H9 (cell line): ENCODE measurements around the gene BLOC1S6. TPM values are rescaled to one million over a fixed set of nuclear protein-coding genes. Genes with fewer than 3 reads are reported as not detected.

Experiments
- DNase-seq: peaks from one replicate; pipeline ENCODE4 v3.0.0-alpha.2; 2017
- H2AFZ ChIP-seq: one replicate; pipeline ENCODE4 v1.6.1; 2013; ENCODE audit warnings: mild to moderate bottlenecking, low read length, control low read depth, moderate library complexity
- H2AK5ac ChIP-seq: 2 replicates; pipeline ENCODE4 v1.6.1; 2013; ENCODE audit warnings: low read length, control low read depth, mixed read lengths; ENCODE audit not compliant: insufficient read length
- H2BK120ac ChIP-seq: one replicate; pipeline ENCODE4 v1.6.1; 2013; ENCODE audit warnings: low read depth, mild to moderate bottlenecking, low read length, control low read depth, inconsistent platforms; ENCODE audit not compliant: poor library complexity, severe bottlenecking
- H2BK12ac ChIP-seq: 2 replicates; pipeline ENCODE4 v1.6.1; 2013; ENCODE audit warnings: low read length, control low read depth, mixed read lengths, low read depth; ENCODE audit not compliant: insufficient read length
- H2BK15ac ChIP-seq: 2 replicates; pipeline ENCODE4 v1.6.1; 2013; ENCODE audit warnings: low read depth, low read length, control low read depth
- H2BK20ac ChIP-seq: one replicate; pipeline ENCODE4 v1.6.1; 2013; ENCODE audit warnings: low read depth, mild to moderate bottlenecking, low read length, control low read depth, inconsistent platforms; ENCODE audit not compliant: poor library complexity, severe bottlenecking
- H2BK5ac ChIP-seq: 2 replicates; pipeline ENCODE4 v1.6.1; 2013; ENCODE audit warnings: low read length, control low read depth, mixed read lengths; ENCODE audit not compliant: insufficient read length
- H3K14ac ChIP-seq: 2 replicates; pipeline ENCODE4 v1.6.1; 2013; ENCODE audit warnings: low read length, control low read depth; ENCODE audit not compliant: insufficient read depth
- H3K18ac ChIP-seq: 2 replicates; pipeline ENCODE4 v1.6.1; 2013; ENCODE audit warnings: low read depth, mild to moderate bottlenecking, mixed read lengths, low read length, control low read depth; ENCODE audit not compliant: insufficient read length
- H3K23ac ChIP-seq: 2 replicates; pipeline ENCODE4 v1.6.1; 2013; ENCODE audit warnings: low read length, control low read depth, mixed read lengths, low read depth; ENCODE audit not compliant: insufficient read length
- H3K23me2 ChIP-seq: 2 replicates; pipeline ENCODE4 v1.6.1; 2013; ENCODE audit warnings: low read depth, mild to moderate bottlenecking, mixed read lengths, low read length, control low read depth; ENCODE audit not compliant: insufficient read length, poor library complexity, severe bottlenecking
- H3K27ac ChIP-seq: 2 replicates; pipeline ENCODE4 v1.5.1; 2013; ENCODE audit warnings: low read length, control low read depth, mixed read lengths, low read depth; ENCODE audit not compliant: insufficient read length
- H3K27me3 ChIP-seq: 2 replicates; pipeline ENCODE4 v1.6.1; 2013; ENCODE audit warnings: low read length, control low read depth, inconsistent platforms; ENCODE audit not compliant: insufficient read depth
- H3K4ac ChIP-seq: 2 replicates; pipeline ENCODE4 v1.6.1; 2013; ENCODE audit warnings: low read depth, mild to moderate bottlenecking, control low read depth, inconsistent platforms, low read length, moderate library complexity
- H3K4me1 ChIP-seq: 2 replicates; pipeline ENCODE4 v1.6.1; 2013; ENCODE audit warnings: low read length, control low read depth, inconsistent platforms; ENCODE audit not compliant: insufficient read depth
- H3K4me2 ChIP-seq: 2 replicates; pipeline ENCODE4 v1.6.1; 2013; ENCODE audit warnings: low read length, control low read depth, mixed read lengths; ENCODE audit not compliant: insufficient read length, insufficient read depth
- H3K56ac ChIP-seq: 2 replicates; pipeline ENCODE4 v1.6.1; 2013; ENCODE audit warnings: low read depth, mild to moderate bottlenecking, mixed read lengths, low read length, control low read depth; ENCODE audit not compliant: insufficient read length
- H3K79me1 ChIP-seq: 2 replicates; pipeline ENCODE4 v1.6.1; 2013; ENCODE audit warnings: low read depth, mild to moderate bottlenecking, moderate library complexity, low read length, control low read depth, inconsistent platforms; ENCODE audit not compliant: insufficient read depth, poor library complexity, severe bottlenecking
- H3K79me2 ChIP-seq: 2 replicates; pipeline ENCODE4 v1.6.1; 2013; ENCODE audit warnings: low read length, control low read depth, inconsistent platforms; ENCODE audit not compliant: insufficient read depth
- H3K9ac ChIP-seq: 2 replicates; pipeline ENCODE4 v1.6.1; 2013; ENCODE audit warnings: low read length, control low read depth, mixed read lengths; ENCODE audit not compliant: insufficient read length; ENCODE audit errors: extremely low read depth
- H3K9me3 ChIP-seq: one replicate; pipeline ENCODE4 v1.6.1; 2013; ENCODE audit warnings: low read depth, low read length, inconsistent platforms; ENCODE audit not compliant: control insufficient read depth
- H3T11ph ChIP-seq: one replicate; pipeline ENCODE4 v1.6.1; 2013; ENCODE audit warnings: mild to moderate bottlenecking, low read length, control low read depth, inconsistent platforms
- H4K20me1 ChIP-seq: one replicate; pipeline ENCODE4 v1.6.1; 2013; ENCODE audit not compliant: control insufficient read depth, insufficient read length, insufficient read depth
- H4K5ac ChIP-seq: 2 replicates; pipeline ENCODE4 v1.6.1; 2013; ENCODE audit warnings: low read depth, mild to moderate bottlenecking, mixed read lengths, low read length, control low read depth; ENCODE audit not compliant: insufficient read length
- H4K8ac ChIP-seq: replicated peaks from 2 replicates; pipeline ENCODE4 v1.6.1; 2013; ENCODE audit warnings: low read length, control low read depth, mixed read lengths, low read depth; ENCODE audit not compliant: insufficient read length
- H4K91ac ChIP-seq: 2 replicates; pipeline ENCODE4 v1.6.1; 2013; ENCODE audit warnings: low read depth, mild to moderate bottlenecking, moderate library complexity, mixed read lengths, low read length, control low read depth; ENCODE audit not compliant: insufficient read length
- H3K27ac Mint-ChIP-seq, 3 experiments: 2 replicates in 2 of 3; 3 replicates in 1 of 3; pipeline ENCODE4 v1.8.0; 2020 to 2021; ENCODE audit warnings: mixed read lengths in 3 of 3, mild to moderate bottlenecking in 1 of 3, moderate library complexity in 1 of 3
- H3K27me3 Mint-ChIP-seq: 2 replicates; pipeline ENCODE4 v1.8.0; 2021; ENCODE audit warnings: low read depth, mild to moderate bottlenecking, moderate library complexity, mixed read lengths
- H3K36me3 Mint-ChIP-seq, 3 experiments: 2 replicates in 2 of 3; 3 replicates in 1 of 3; pipeline ENCODE4 v1.8.0; 2020 to 2021; ENCODE audit warnings: low read depth in 3 of 3, mixed read lengths in 3 of 3; ENCODE audit not compliant: insufficient read depth in 1 of 3
- H3K4me1 Mint-ChIP-seq, 2 experiments: 2 replicates each; pipeline ENCODE4 v1.8.0; 2020; ENCODE audit warnings: mixed read lengths in 2 of 2
- H3K4me3 Mint-ChIP-seq, 2 experiments: 2 replicates in 1 of 2; 3 replicates in 1 of 2; pipeline ENCODE4 v1.8.0; 2020 to 2021; ENCODE audit warnings: mild to moderate bottlenecking in 2 of 2, mixed read lengths in 2 of 2, moderate library complexity in 1 of 2
- H3K9me3 Mint-ChIP-seq, 2 experiments: 2 replicates in 1 of 2; 3 replicates in 1 of 2; pipeline ENCODE4 v1.8.0; 2020; ENCODE audit warnings: mild to moderate bottlenecking in 2 of 2, mixed read lengths in 2 of 2, moderate library complexity in 1 of 2
- WGBS: extraction: QIAGEN DNeasy Blood & Tissue Kit; methylation state at CpG from one replicate; pipeline ENCODE4 v1.1.7; 2013; ENCODE audit warnings: missing lambda C conversion rate, low lambda C conversion rate, mixed read lengths; ENCODE audit not compliant: insufficient read length; ENCODE audit errors: extremely low coverage; 5-methylcytosine and 5-hydroxymethylcytosine counted together
- total RNA-seq: library from RNA; stranded (reverse); gene quantifications from 2 replicates; pipeline ENCODE4 v1.2.1, GENCODE V29; 2021
- TF ChIP-seq, protein P1 (sequence below): fragments of 200-600 bp; sonication (generic); conservative IDR thresholded peaks from 3 replicates; pipeline ENCODE4 v1.8.0; 2021; ENCODE audit warnings: antibody characterized with exemption, mild to moderate bottlenecking

Gene BLOC1S6
- total RNA-seq, 1 experiment from 2014 or later = 36.9 TPM

DNA sequence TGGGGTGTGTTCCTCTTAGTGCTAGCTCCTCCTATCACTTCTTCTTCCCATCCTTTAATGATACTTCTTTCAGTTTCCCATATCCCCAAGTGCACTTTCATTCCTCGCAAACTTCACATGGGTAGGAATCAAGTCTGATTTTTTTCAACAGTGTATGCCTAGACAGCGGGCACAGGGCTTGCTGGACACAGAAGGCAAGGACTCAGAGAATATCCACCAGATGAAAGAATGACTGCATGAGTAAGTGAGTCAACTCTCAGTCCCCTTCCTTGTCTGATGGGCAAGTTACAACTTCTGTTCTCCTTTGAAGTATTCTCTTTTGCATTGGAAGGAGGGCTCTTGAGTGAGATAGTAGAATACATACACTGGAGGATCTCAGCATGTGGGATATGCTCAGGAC lies 44.6 kb downstream of the BLOC1S6 start:
- Histone ChIP-seq H3K23ac (no peak overlapping the region), H2BK12ac (no peak overlapping the region), H2BK15ac (no peak overlapping the region), H3K79me2 (no peaks in the 10 kb centered on the region), H3K27ac (no peak overlapping the region), H3K27me3 (peaks cover 8% of the 10 kb centered on the region; the same call in 1 of the 2 replicates), H4K20me1 (no peaks in the 10 kb centered on the region), H3K9ac (no peak overlapping the region), H2BK120ac (no peak overlapping the region), H3K4me2 (no peak overlapping the region), H4K8ac (no peak overlapping the region), H3K9me3 (peaks cover 6% of the 10 kb centered on the region), H3K18ac (no peak overlapping the region), H3K56ac (no peak overlapping the region), H3K23me2 (peaks cover 11% of the 10 kb centered on the region), H3K14ac (no peak overlapping the region), H3K4ac (no peak overlapping the region), H4K5ac (no peak overlapping the region), H4K91ac (no peak overlapping the region), H2AK5ac (no peak overlapping the region), H2BK20ac (no peak overlapping the region), H3T11ph (no peak overlapping the region), H2AFZ (no peak overlapping the region), H3K79me1 (no peaks in the 10 kb centered on the region), H2BK5ac (no peak overlapping the region), H3K4me1 (no peaks in the 10 kb centered on the region)
- WGBS = no CpG with 5 or more reads among the region's 2 CpGs
- Mint-ChIP-seq H3K27me3 (peaks cover 74% of the 10 kb centered on the region), H3K4me1 (peaks cover 5% of the 10 kb centered on the region in 2 experiments), H3K4me3 (no peak overlapping the region), H3K36me3 (peaks cover 0 to 5% (median 4%) of the 10 kb centered on the region in 3 experiments; a peak in 5 of 7 replicates), H3K27ac (no peak overlapping the region), H3K9me3 (peaks cover 10 to 12% of the 10 kb centered on the region in 2 experiments)
- TF ChIP-seq, protein P1, sequence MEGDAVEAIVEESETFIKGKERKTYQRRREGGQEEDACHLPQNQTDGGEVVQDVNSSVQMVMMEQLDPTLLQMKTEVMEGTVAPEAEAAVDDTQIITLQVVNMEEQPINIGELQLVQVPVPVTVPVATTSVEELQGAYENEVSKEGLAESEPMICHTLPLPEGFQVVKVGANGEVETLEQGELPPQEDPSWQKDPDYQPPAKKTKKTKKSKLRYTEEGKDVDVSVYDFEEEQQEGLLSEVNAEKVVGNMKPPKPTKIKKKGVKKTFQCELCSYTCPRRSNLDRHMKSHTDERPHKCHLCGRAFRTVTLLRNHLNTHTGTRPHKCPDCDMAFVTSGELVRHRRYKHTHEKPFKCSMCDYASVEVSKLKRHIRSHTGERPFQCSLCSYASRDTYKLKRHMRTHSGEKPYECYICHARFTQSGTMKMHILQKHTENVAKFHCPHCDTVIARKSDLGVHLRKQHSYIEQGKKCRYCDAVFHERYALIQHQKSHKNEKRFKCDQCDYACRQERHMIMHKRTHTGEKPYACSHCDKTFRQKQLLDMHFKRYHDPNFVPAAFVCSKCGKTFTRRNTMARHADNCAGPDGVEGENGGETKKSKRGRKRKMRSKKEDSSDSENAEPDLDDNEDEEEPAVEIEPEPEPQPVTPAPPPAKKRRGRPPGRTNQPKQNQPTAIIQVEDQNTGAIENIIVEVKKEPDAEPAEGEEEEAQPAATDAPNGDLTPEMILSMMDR = no peak
- no peak for DNase-seq
